Ovary (tissue), 3 donors: Measurements from ENCODE around the gene ZNF646.

ENCODE experiments used
- EP300 ChIP-seq: sonication (generic); formaldehyde crosslinking; IDR thresholded peaks from one replicate; pipeline ENCODE4 v1.6.1; 2017; ENCODE audit warnings: antibody characterized with exemption
- POLR2A ChIP-seq: fragments of 450-650 bp; IDR thresholded peaks from one replicate; pipeline ENCODE4 v1.6.1; 2017; ENCODE audit warnings: antibody characterized with exemption, mild to moderate bottlenecking, moderate library complexity
- TF ChIP-seq, protein P1 (sequence below), 3 donors: fragments of 450-650 bp in 2 of 3; fragments of 200-600 bp in 1 of 3; IDR thresholded peaks; one replicate each; pipeline versions ENCODE4 v1.5.1 to v1.8.0; 2016 to 2022; ENCODE audit warnings: antibody characterized with exemption in 3 of 3, mild to moderate bottlenecking in 1 of 3
- donor health status: DM: no; HTN: no; CAD: no.

DNA sequence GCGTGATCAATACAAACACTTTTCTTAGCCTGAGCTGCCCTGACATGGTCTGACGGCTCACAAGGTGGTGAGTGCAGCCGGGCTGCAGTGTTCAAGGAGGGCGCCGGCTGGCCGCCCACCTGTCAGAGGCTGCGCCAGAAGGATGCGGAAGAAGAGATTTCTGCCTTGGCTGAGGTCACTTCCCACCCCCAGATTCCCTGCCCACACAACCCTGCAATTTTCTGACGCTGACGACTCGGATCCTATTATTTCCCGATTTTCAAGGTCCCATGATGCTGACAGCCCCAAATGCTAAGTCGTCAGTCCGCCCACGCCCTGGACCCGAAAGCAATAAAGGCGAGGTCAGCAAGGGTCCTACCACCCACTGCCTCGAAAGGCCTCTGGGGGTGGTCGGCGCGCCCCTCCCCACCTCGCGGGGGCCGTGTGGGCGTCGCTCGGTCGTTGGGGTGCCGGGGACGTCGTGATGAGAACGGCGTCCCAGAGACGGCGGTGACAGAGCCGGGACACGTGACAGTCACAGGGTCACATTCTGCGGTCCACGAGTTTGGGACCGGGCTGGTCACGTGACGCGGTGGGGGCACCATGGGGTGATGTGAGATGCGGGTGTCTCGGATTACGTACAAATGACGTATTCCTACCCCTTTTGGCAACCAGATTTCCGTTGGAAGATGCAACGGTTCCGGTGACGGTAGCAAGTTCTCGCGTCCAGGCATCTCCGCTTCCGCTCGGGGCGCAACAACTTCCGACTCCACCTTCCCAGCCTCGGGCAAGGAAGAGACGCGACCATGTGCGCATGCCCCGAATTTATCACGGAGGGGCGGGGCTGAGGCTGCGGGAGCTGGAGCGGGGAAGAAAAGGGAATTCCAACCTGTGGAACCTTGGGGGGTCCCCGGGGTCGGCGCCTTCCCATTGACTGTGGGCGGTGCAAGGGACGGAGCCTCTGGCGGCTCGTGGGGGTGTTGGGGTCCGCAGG, 41.2 kb upstream of the ZNF646 start, which contains the start of gene STX4:
- TF ChIP-seq, protein P1, sequence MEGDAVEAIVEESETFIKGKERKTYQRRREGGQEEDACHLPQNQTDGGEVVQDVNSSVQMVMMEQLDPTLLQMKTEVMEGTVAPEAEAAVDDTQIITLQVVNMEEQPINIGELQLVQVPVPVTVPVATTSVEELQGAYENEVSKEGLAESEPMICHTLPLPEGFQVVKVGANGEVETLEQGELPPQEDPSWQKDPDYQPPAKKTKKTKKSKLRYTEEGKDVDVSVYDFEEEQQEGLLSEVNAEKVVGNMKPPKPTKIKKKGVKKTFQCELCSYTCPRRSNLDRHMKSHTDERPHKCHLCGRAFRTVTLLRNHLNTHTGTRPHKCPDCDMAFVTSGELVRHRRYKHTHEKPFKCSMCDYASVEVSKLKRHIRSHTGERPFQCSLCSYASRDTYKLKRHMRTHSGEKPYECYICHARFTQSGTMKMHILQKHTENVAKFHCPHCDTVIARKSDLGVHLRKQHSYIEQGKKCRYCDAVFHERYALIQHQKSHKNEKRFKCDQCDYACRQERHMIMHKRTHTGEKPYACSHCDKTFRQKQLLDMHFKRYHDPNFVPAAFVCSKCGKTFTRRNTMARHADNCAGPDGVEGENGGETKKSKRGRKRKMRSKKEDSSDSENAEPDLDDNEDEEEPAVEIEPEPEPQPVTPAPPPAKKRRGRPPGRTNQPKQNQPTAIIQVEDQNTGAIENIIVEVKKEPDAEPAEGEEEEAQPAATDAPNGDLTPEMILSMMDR (IDR thresholded peaks at IDR 0.05): peak in 1 of 3 donors; percentile 11
- TF ChIP-seq POLR2A (peak; percentile 62), EP300 (peak; percentile 83)
